HG02943 (cell line): ENCODE data around the gene SELPLG.
"Not testable (repeated sequence)": the region's sequence is repeated elsewhere in the genome, so short reads cannot be mapped to it uniquely, and the experiment has no call there.

ENCODE experiments used
- ATAC-seq: cut with Tn5 transposase; IDR thresholded peaks from one replicate; pipeline ENCODE4 v1.9.1; 2021; ENCODE audit warnings: mild to moderate bottlenecking, low read depth, moderate library complexity; ENCODE audit not compliant: unreplicated experiment

Gene SELPLG

DNA sequence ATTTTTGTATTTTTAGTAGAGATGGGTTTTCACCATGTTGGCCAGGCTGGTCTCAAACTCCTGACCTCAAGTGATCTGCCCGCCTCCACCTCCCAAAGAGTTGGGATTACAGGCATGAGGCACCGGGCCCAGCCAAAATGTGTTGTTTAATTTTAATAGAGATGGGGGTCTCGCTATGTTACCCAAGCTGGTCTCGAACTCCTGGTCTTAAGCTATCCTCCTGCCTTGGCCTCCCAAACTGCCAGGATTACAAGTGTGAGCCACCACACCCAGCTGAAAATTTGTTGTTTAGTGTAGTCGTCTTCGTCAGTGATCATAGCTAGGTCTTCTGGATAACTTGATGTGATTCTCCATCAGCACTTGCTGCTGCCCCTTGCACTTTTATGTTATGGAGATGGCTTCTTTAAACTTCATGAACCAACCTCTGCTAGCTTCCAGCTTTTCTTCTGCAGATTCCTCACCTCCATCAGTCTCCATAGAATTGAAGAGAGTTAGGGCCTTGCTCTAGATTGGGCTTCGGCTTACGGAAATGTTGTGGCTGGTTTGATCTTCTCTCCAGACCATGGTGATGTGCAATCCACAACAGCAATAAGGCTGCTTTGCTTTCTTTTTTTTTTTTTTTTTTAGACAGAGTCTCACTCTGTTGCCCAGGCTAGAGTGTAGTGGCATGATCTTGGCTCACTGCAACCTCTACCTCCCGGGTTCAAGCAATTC lies 58.3 kb downstream of the SELPLG start:
- no peak for ATAC-seq

DNA sequence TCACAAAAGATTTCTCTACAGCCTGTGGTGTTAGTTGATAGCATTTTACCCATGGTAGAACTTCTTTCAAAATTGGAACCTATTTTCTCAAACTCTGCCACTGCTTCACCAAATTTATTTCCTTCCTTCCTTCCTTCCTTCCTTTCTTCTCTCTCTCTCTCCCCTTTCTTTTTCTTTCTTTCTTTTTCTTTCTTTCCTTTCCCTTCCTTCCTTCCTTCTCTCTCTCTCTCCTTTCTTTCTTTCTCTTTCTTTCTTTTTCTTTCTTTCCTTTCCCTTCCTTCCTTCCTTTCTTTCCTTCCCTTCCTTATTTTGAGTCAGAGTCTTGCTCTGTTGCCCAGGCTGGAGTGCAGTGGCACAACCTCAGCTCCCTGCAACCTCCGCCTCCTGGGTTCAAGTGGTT lies 59.4 kb downstream of the SELPLG start:
- ATAC-seq = not testable (repeated sequence)

DNA sequence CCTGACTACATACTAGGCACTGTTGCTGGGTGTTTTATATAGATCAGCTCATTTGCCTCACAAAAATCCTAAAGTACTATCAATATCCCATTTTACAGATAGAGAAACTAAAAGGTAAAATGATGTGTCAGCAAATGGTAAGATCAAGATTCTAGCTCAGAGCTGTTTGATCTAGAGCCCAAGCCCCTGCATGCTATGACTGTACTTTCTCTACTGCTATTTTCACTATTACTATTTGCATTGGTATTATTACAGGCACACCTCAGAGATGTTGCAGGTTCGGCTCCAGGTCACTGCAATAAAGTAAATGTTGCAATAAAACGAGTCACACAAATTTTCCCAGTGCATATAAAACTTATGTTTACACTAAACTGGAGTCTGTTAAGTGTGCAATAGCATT lies 60.4 kb downstream of the SELPLG start:
- ATAC-seq = no peak

DNA sequence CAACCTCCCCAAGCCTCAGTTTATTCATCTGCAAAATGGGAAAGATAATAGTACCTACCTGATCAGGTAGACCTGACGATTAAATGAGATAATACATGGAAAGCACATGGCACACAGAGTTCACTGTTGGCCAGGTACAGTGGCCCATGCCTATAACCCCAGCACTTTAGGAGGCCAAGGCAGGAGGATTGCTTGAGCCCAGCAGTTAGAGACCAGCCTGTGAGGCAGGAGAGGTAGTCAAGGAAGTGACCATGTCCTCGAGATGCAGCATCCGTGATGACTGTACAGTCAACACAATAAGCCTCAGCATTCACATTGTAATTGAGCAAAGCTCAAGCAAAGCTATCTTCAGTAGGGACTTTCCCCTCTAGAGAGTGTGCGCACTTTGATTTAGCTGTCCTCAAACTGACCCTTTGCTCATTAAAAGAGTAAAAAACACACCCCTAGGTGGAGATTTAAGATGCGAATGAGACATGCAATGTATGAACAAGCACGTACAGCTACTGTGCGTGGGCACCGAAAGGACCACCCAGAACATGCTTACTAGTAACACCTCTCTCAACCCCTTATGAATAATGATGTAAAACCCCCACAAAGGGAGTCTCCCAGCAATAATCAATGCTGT lies 61.4 kb downstream of the SELPLG start:
- ATAC-seq = no peak
